MG63 (cell line): ENCODE results near the gene GPR135. TPM values are rescaled to one million over a fixed set of nuclear protein-coding genes. Genes with fewer than 3 reads are reported as not detected.
"Not testable (repeated sequence)": the region's sequence is repeated elsewhere in the genome, so short reads cannot be mapped to it uniquely, and the experiment has no call there.

Experiments
- DNase-seq: peaks from one replicate; pipeline ENCODE4 v3.0.0-alpha.2; 2020
- H3K27me3 ChIP-seq: fragments of 250-450 bp; sonication (Bioruptor Pico); 2 replicates; pipeline ENCODE4 v1.5.1; 2020; ENCODE audit warnings: mild to moderate bottlenecking, moderate library complexity
- H3K36me3 ChIP-seq: fragments of 250-450 bp; sonication (Bioruptor Pico); 2 replicates; pipeline ENCODE4 v1.5.1; 2020; ENCODE audit warnings: mild to moderate bottlenecking, moderate library complexity
- H3K4me3 ChIP-seq: fragments of 250-450 bp; sonication (Bioruptor Pico); 2 replicates; pipeline ENCODE4 v1.5.1; 2020; ENCODE audit warnings: mild to moderate bottlenecking, moderate library complexity
- H3K9me3 ChIP-seq: fragments of 250-450 bp; sonication (Bioruptor Pico); 2 replicates; pipeline ENCODE4 v1.5.1; 2020; ENCODE audit warnings: mild to moderate bottlenecking, moderate library complexity
- total RNA-seq: library from RNA; depleted of rRNA; stranded (reverse); fragments of >200 nt; shearing (Covaris generic); gene quantifications from 2 replicates; pipeline ENCODE4 v1.2.3, GENCODE V29; 2014; ENCODE audit warnings: low replicate concordance

GPR135 gene
- total RNA-seq, 1 experiment from 2014 or later, result 0.66 TPM

GRCh38 chr14:59481871-59482540 lies 16.8 kb upstream of the GPR135 start:
- Histone ChIP-seq H3K27me3 (no peaks in the 10 kb centered on the region), H3K9me3 (no peaks in the 10 kb centered on the region), H3K36me3 (peaks cover 31% of the 10 kb centered on the region), H3K4me3 (peak overlapping the region; percentile 94)
- DNase-seq, result peak; percentile 18

- H3K27me3 ChIP-seq, result no peaks in the 10 kb centered on the region
- no peak overlapping the region; the same call in 1 of the 2 replicates for H3K4me3 ChIP-seq
Observed at GRCh38 chr14:59481407-59481806, 16.2 kb upstream of the GPR135 start.

GRCh38 chr14:59480166-59480565 lies 15.0 kb upstream of the GPR135 start:
- Histone ChIP-seq H3K9me3 (no peaks in the 10 kb centered on the region), H3K27me3 (no peaks in the 10 kb centered on the region), H3K36me3 (peaks cover 33% of the 10 kb centered on the region), H3K4me3 (no peak overlapping the region)
- no peak for DNase-seq

More at GRCh38 chr14:59481407-59481806, 16.2 kb upstream of the GPR135 start:
- no peak for DNase-seq
- Histone ChIP-seq H3K9me3 (no peaks in the 10 kb centered on the region), H3K36me3 (peaks cover 27% of the 10 kb centered on the region)

GRCh38 chr14:59478540-59478939 lies 13.4 kb upstream of the GPR135 start:
- Histone ChIP-seq H3K4me3 (no peak overlapping the region), H3K27me3 (no peaks in the 10 kb centered on the region), H3K9me3 (no peaks in the 10 kb centered on the region), H3K36me3 (peaks cover 41% of the 10 kb centered on the region)
- DNase-seq, result no peak

GRCh38 chr14:59475709-59476108 lies 10.5 kb upstream of the GPR135 start:
- no peak for DNase-seq
- no peak overlapping the region for H3K4me3 ChIP-seq
- H3K9me3 ChIP-seq, result no peaks in the 10 kb centered on the region
- no peaks in the 10 kb centered on the region for H3K27me3 ChIP-seq
- H3K36me3 ChIP-seq, result peaks cover 44% of the 10 kb centered on the region

GRCh38 chr14:59474172-59474571 lies 9.0 kb upstream of the GPR135 start:
- H3K27me3 ChIP-seq, result no peaks in the 10 kb centered on the region
- no peaks in the 10 kb centered on the region for H3K9me3 ChIP-seq
- no peak overlapping the region for H3K4me3 ChIP-seq
- peaks cover 41% of the 10 kb centered on the region for H3K36me3 ChIP-seq
- DNase-seq, result no peak

GRCh38 chr14:59464486-59465315 lies 479 bp downstream of the GPR135 start:
- H3K9me3 ChIP-seq, result no peaks in the 10 kb centered on the region
- no peak overlapping the region for H3K4me3 ChIP-seq
- H3K27me3 ChIP-seq, result no peaks in the 10 kb centered on the region
- H3K36me3 ChIP-seq, result peaks cover 25% of the 10 kb centered on the region
- no peak for DNase-seq

GRCh38 chr14:59463787-59464485 lies 1.2 kb downstream of the GPR135 start:
- Histone ChIP-seq H3K27me3 (no peaks in the 10 kb centered on the region), H3K36me3 (peaks cover 32% of the 10 kb centered on the region), H3K4me3 (no peak overlapping the region), H3K9me3 (no peaks in the 10 kb centered on the region)
- DNase-seq, result no peak

- Histone ChIP-seq H3K4me3 (no peak overlapping the region), H3K36me3 (peaks cover 51% of the 10 kb centered on the region), H3K27me3 (no peaks in the 10 kb centered on the region), H3K9me3 (peaks cover 6% of the 10 kb centered on the region)
- DNase-seq, result no peak
Observed at GRCh38 chr14:59461891-59462290, 3.3 kb downstream of the GPR135 start.

GRCh38 chr14:59460378-59460777 lies 4.8 kb downstream of the GPR135 start:
- DNase-seq, result no peak
- no peaks in the 10 kb centered on the region for H3K27me3 ChIP-seq
- peaks cover 62% of the 10 kb centered on the region for H3K36me3 ChIP-seq
- no peak overlapping the region for H3K4me3 ChIP-seq
- peaks cover 6% of the 10 kb centered on the region for H3K9me3 ChIP-seq

GRCh38 chr14:59458486-59458885 lies 6.7 kb downstream of the GPR135 start:
- Histone ChIP-seq H3K4me3 (no peak overlapping the region), H3K9me3 (peaks cover 6% of the 10 kb centered on the region), H3K27me3 (no peaks in the 10 kb centered on the region), H3K36me3 (peaks cover 62% of the 10 kb centered on the region)
- no peak for DNase-seq

GRCh38 chr14:59455411-59455810 lies 9.8 kb downstream of the GPR135 start:
- DNase-seq, result peak; percentile 41
- no peaks in the 10 kb centered on the region for H3K27me3 ChIP-seq
- no peak overlapping the region for H3K4me3 ChIP-seq
- peaks cover 56% of the 10 kb centered on the region for H3K36me3 ChIP-seq
- H3K9me3 ChIP-seq, result peaks cover 6% of the 10 kb centered on the region

- H3K4me3 ChIP-seq, result no peak overlapping the region
Observed at GRCh38 chr14:59454139-59454538, 11.0 kb downstream of the GPR135 start.

GRCh38 chr14:59451849-59452248 lies 13.3 kb downstream of the GPR135 start:
- H3K9me3 ChIP-seq, result no peaks in the 10 kb centered on the region; the same call in 1 of the 2 replicates
- DNase-seq, result no peak
- no peaks in the 10 kb centered on the region for H3K27me3 ChIP-seq
- H3K4me3 ChIP-seq, result no peak overlapping the region
- H3K36me3 ChIP-seq, result peaks cover 25% of the 10 kb centered on the region

More at GRCh38 chr14:59454139-59454538, 11.0 kb downstream of the GPR135 start:
- DNase-seq, result peak; percentile 70
- no peaks in the 10 kb centered on the region for H3K27me3 ChIP-seq
- H3K36me3 ChIP-seq, result peaks cover 47% of the 10 kb centered on the region
- H3K9me3 ChIP-seq, result peaks cover 6% of the 10 kb centered on the region

GRCh38 chr14:59450716-59451115 lies 14.5 kb downstream of the GPR135 start:
- H3K36me3 ChIP-seq, result peaks cover 15% of the 10 kb centered on the region
- no peaks in the 10 kb centered on the region for H3K9me3 ChIP-seq
- H3K27me3 ChIP-seq, result no peaks in the 10 kb centered on the region
- H3K4me3 ChIP-seq, result no peak overlapping the region
- DNase-seq, result no peak

- not testable (repeated sequence) for H3K36me3 ChIP-seq, DNase-seq, H3K4me3 ChIP-seq
Observed at GRCh38 chr14:59448673-59449072, 16.5 kb downstream of the GPR135 start.

More at GRCh38 chr14:59448673-59449072, 16.5 kb downstream of the GPR135 start:
- not testable (repeated sequence) for H3K27me3 ChIP-seq, H3K9me3 ChIP-seq
